Astrocyte (in vitro differentiated cells and primary cell): ENCODE measurements around the gene PSPN.

Experiments
- CTCF ChIP-seq: IDR thresholded peaks from 2 replicates; pipeline ENCODE4 v1.5.1; 2011; ENCODE audit warnings: low read depth, mild to moderate bottlenecking, inconsistent platforms, low read length, moderate library complexity; ENCODE audit not compliant: insufficient read depth
- EZH2 ChIP-seq: IDR thresholded peaks from 2 replicates; pipeline ENCODE4 v1.6.1; 2012; ENCODE audit warnings: mild to moderate bottlenecking, low read length, inconsistent platforms; ENCODE audit not compliant: insufficient read depth

- TF ChIP-seq CTCF = no peak
- TF ChIP-seq EZH2 = no peak
Observed at GRCh38 chr19:6359568-6360341, 16.0 kb downstream of the PSPN start.
